ENCODE results near the gene MAGEL2.

- TF ChIP-seq EP300 (IDR thresholded peaks at IDR 0.05) = no peak
- TF ChIP-seq, protein P1, sequence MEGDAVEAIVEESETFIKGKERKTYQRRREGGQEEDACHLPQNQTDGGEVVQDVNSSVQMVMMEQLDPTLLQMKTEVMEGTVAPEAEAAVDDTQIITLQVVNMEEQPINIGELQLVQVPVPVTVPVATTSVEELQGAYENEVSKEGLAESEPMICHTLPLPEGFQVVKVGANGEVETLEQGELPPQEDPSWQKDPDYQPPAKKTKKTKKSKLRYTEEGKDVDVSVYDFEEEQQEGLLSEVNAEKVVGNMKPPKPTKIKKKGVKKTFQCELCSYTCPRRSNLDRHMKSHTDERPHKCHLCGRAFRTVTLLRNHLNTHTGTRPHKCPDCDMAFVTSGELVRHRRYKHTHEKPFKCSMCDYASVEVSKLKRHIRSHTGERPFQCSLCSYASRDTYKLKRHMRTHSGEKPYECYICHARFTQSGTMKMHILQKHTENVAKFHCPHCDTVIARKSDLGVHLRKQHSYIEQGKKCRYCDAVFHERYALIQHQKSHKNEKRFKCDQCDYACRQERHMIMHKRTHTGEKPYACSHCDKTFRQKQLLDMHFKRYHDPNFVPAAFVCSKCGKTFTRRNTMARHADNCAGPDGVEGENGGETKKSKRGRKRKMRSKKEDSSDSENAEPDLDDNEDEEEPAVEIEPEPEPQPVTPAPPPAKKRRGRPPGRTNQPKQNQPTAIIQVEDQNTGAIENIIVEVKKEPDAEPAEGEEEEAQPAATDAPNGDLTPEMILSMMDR (IDR thresholded peaks at IDR 0.05) = no peak
- TF ChIP-seq POLR2A (IDR thresholded peaks at IDR 0.05) = no peak
These were observed 2.8 kb downstream of the MAGEL2 start for GRCh38 chr15:23644829-23645228.

All from tibial nerve (tissue), 4 donors.